ENCODE results near the gene YIF1A. TPM values are rescaled to one million over a fixed set of nuclear protein-coding genes. Genes with fewer than 3 reads are reported as not detected.

The YIF1A gene
- total RNA-seq, 1 donor from 2014 or later, result 146 TPM

DNA sequence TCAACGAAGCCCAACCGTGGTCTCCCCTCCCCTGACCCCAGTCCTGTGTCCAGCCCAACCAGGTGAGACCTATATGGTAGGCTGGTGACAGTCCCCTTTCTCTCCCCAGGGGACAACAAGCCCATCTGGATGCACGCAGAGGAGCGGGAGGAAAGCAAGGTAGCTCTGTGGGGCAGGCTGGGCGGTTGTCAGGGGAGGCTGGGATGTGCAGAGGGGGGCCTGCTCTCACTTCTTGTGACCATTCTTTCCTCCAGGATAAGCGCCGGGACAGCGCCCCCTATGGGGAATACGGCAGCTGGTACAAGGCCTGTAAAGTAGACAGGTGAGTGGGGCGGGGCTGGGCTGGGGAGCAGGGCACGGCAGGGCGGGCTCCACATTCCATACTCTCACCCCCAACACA, 24.0 kb downstream of the YIF1A start:
- DNase-seq (ENCODE audit: extremely low spot score, unreplicated experiment), result no peak
- H3K4me3 Mint-ChIP-seq (ENCODE audit: unreplicated experiment), result no peak overlapping the region
- TF ChIP-seq, protein P1, sequence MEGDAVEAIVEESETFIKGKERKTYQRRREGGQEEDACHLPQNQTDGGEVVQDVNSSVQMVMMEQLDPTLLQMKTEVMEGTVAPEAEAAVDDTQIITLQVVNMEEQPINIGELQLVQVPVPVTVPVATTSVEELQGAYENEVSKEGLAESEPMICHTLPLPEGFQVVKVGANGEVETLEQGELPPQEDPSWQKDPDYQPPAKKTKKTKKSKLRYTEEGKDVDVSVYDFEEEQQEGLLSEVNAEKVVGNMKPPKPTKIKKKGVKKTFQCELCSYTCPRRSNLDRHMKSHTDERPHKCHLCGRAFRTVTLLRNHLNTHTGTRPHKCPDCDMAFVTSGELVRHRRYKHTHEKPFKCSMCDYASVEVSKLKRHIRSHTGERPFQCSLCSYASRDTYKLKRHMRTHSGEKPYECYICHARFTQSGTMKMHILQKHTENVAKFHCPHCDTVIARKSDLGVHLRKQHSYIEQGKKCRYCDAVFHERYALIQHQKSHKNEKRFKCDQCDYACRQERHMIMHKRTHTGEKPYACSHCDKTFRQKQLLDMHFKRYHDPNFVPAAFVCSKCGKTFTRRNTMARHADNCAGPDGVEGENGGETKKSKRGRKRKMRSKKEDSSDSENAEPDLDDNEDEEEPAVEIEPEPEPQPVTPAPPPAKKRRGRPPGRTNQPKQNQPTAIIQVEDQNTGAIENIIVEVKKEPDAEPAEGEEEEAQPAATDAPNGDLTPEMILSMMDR (IDR thresholded peaks at IDR 0.05), result peak; percentile 33
- H3K4me1 Mint-ChIP-seq (ENCODE audit: unreplicated experiment), result peaks cover 16% of the 10 kb centered on the region
- H3K36me3 Mint-ChIP-seq (ENCODE audit: unreplicated experiment), result peaks cover 16% of the 10 kb centered on the region
- no peaks in the 10 kb centered on the region for H3K27me3 Mint-ChIP-seq (ENCODE audit: unreplicated experiment)
- no peaks in the 10 kb centered on the region for H3K9me3 Mint-ChIP-seq (ENCODE audit: unreplicated experiment)
- no peak overlapping the region for H3K27ac Mint-ChIP-seq (ENCODE audit: unreplicated experiment)

DNA sequence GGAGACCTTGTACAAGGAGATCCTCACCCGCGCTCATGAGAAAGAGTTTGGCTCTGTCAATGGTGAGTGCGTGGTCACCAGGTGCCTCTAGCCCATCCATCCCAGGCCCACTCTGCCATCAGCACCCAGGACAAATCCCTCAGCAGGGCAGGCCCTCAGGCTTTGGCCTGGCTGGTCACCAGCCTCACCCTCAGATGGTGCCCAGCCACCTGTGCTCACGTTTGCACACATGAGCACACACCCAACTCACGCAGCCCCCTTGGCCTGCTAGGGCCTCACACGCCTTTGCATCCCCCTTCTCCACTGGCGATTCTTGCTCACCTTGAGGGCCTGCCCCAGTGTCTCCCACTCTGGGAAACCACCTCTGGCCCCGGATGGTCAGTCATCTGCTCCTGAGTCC, 24.6 kb downstream of the YIF1A start:
- no peak overlapping the region for H3K4me3 Mint-ChIP-seq (ENCODE audit: unreplicated experiment)

DNA sequence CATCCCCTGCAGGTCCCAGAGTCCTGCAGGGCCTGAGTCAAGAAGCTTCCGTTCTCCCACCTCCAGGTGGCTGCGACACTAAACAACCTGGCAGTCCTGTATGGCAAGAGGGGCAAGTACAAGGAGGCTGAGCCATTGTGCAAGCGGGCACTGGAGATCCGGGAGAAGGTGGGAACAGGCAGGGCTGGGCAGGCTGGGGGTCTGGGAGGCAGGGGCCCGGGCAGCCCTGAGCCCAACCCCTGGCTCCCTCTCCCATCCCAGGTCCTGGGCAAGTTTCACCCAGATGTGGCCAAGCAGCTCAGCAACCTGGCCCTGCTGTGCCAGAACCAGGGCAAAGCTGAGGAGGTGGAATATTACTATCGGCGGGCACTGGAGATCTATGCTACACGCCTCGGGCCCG, 25.2 kb downstream of the YIF1A start:
- H3K4me1 Mint-ChIP-seq (ENCODE audit: unreplicated experiment), result peaks cover 16% of the 10 kb centered on the region
- no peaks in the 10 kb centered on the region for H3K9me3 Mint-ChIP-seq (ENCODE audit: unreplicated experiment)
- no peak overlapping the region for H3K4me3 Mint-ChIP-seq (ENCODE audit: unreplicated experiment)
- no peak overlapping the region for H3K27ac Mint-ChIP-seq (ENCODE audit: unreplicated experiment)
- no peak for DNase-seq (ENCODE audit: extremely low spot score, unreplicated experiment)
- peaks cover 25% of the 10 kb centered on the region for H3K36me3 Mint-ChIP-seq (ENCODE audit: unreplicated experiment)
- no peaks in the 10 kb centered on the region for H3K27me3 Mint-ChIP-seq (ENCODE audit: unreplicated experiment)
- TF ChIP-seq, protein P1 (IDR thresholded peaks at IDR 0.05), result no peak

More for the DNA sequence above, 24.6 kb downstream of the YIF1A start:
- DNase-seq (ENCODE audit: extremely low spot score, unreplicated experiment), result no peak
- Mint-ChIP-seq H3K9me3 (ENCODE audit: unreplicated experiment) (no peaks in the 10 kb centered on the region), H3K27me3 (ENCODE audit: unreplicated experiment) (no peaks in the 10 kb centered on the region), H3K27ac (ENCODE audit: unreplicated experiment) (no peak overlapping the region), H3K36me3 (ENCODE audit: unreplicated experiment) (peaks cover 20% of the 10 kb centered on the region), H3K4me1 (ENCODE audit: unreplicated experiment) (peaks cover 13% of the 10 kb centered on the region)
- TF ChIP-seq, protein P1 (IDR thresholded peaks at IDR 0.05), result no peak

DNA sequence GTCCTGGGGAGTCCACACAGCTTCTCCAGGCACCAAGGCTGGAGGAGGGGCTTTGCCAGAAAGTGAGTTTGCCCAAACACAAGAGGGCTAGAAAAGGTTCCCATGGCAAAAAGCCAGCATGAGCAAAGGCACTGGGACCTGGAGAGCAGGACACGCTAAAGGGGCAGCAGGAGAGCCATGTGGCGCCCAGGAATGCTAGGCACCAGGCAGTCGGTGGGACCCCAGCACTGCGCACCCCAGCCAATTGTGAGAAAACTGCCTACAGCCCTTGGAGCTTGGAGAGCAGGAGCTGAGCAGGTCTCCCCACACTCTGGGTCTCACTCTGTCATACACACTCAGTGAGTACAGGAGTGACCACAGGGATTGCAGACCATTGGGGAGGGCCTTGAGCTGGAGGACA, 25.7 kb downstream of the YIF1A start:
- H3K27me3 Mint-ChIP-seq (ENCODE audit: unreplicated experiment), result no peaks in the 10 kb centered on the region
- no peaks in the 10 kb centered on the region for H3K9me3 Mint-ChIP-seq (ENCODE audit: unreplicated experiment)
- H3K4me1 Mint-ChIP-seq (ENCODE audit: unreplicated experiment), result peaks cover 22% of the 10 kb centered on the region
- no peak overlapping the region for H3K4me3 Mint-ChIP-seq (ENCODE audit: unreplicated experiment)
- peaks cover 25% of the 10 kb centered on the region for H3K36me3 Mint-ChIP-seq (ENCODE audit: unreplicated experiment)
- no peak for DNase-seq (ENCODE audit: extremely low spot score, unreplicated experiment)
- TF ChIP-seq, protein P1 (IDR thresholded peaks at IDR 0.05), result no peak
- no peak overlapping the region for H3K27ac Mint-ChIP-seq (ENCODE audit: unreplicated experiment)

DNA sequence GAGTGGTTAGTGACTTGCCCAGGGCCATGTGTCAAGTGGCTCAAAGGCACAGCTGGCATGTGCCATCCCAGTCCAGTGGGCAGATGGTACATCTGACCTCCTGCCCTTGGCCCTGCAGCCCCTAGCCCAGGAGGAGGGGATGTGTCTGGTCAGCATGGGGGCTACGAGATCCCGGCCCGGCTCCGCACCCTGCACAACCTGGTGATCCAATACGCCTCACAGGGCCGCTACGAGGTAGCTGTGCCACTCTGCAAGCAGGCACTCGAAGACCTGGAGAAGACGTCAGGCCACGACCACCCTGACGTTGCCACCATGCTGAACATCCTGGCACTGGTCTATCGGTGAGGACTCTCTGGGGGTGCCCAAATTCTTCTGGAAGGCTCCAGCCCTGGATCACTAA, 26.2 kb downstream of the YIF1A start:
- Mint-ChIP-seq H3K27me3 (ENCODE audit: unreplicated experiment) (no peaks in the 10 kb centered on the region), H3K27ac (ENCODE audit: unreplicated experiment) (no peak overlapping the region), H3K9me3 (ENCODE audit: unreplicated experiment) (no peaks in the 10 kb centered on the region), H3K36me3 (ENCODE audit: unreplicated experiment) (peaks cover 25% of the 10 kb centered on the region), H3K4me3 (ENCODE audit: unreplicated experiment) (no peak overlapping the region), H3K4me1 (ENCODE audit: unreplicated experiment) (peaks cover 22% of the 10 kb centered on the region)
- DNase-seq (ENCODE audit: extremely low spot score, unreplicated experiment), result no peak
- TF ChIP-seq, protein P1 (IDR thresholded peaks at IDR 0.05), result no peak
